ENCODE measurements around the gene SURF4. TPM values are rescaled to one million over a fixed set of nuclear protein-coding genes. Genes with fewer than 3 reads are reported as not detected.
A peak's percentile ranks its signal among the peaks of the same experiment; 100 is the strongest.

SURF4 gene
- total and polyA plus RNA-seq, 2 of the 13 experiments (the other 11 are each of a cell fraction or from before 2014, with no cell fraction given), result 220 to 265 TPM

DNA sequence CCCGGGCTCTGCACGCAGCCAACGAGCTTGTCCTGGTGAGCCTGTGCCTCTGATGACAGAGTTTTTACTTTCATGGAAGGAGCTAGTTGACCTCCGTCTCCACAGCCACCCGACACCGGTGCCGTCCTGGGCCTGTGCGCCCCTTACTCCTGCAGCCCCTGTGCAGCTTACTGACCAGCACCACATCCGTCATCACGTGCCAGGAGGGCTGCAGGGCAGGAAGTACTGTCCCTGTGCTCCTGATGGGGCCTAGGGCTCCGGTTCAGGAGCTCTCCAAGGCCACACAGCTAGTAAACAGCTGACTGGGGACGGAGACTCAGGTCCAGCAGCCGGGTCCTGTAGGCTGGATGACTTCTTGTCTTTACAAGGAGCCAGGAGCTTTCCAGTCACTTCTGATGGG, 10.5 kb upstream of the SURF4 start (continued):
- no peak for TF ChIP-seq CREM (IDR thresholded peaks at IDR 0.05)
- TF ChIP-seq CREM (CRISPR knock-in tag; IDR thresholded peaks at IDR 0.05), result no peak
- TF ChIP-seq ZNF879 (CRISPR knock-in tag; IDR thresholded peaks at IDR 0.05), result no peak
- no peak for TF ChIP-seq MAFF (IDR thresholded peaks at IDR 0.05; ENCODE audit: low read depth, low read length)
- no peak for TF ChIP-seq ZFP36L1 (CRISPR knock-in tag; IDR thresholded peaks at IDR 0.05)
- TF ChIP-seq MYC (CRISPR knock-in tag; IDR thresholded peaks at IDR 0.05; ENCODE audit: borderline replicate concordance), result peak; percentile 71
- TF ChIP-seq, protein P1, sequence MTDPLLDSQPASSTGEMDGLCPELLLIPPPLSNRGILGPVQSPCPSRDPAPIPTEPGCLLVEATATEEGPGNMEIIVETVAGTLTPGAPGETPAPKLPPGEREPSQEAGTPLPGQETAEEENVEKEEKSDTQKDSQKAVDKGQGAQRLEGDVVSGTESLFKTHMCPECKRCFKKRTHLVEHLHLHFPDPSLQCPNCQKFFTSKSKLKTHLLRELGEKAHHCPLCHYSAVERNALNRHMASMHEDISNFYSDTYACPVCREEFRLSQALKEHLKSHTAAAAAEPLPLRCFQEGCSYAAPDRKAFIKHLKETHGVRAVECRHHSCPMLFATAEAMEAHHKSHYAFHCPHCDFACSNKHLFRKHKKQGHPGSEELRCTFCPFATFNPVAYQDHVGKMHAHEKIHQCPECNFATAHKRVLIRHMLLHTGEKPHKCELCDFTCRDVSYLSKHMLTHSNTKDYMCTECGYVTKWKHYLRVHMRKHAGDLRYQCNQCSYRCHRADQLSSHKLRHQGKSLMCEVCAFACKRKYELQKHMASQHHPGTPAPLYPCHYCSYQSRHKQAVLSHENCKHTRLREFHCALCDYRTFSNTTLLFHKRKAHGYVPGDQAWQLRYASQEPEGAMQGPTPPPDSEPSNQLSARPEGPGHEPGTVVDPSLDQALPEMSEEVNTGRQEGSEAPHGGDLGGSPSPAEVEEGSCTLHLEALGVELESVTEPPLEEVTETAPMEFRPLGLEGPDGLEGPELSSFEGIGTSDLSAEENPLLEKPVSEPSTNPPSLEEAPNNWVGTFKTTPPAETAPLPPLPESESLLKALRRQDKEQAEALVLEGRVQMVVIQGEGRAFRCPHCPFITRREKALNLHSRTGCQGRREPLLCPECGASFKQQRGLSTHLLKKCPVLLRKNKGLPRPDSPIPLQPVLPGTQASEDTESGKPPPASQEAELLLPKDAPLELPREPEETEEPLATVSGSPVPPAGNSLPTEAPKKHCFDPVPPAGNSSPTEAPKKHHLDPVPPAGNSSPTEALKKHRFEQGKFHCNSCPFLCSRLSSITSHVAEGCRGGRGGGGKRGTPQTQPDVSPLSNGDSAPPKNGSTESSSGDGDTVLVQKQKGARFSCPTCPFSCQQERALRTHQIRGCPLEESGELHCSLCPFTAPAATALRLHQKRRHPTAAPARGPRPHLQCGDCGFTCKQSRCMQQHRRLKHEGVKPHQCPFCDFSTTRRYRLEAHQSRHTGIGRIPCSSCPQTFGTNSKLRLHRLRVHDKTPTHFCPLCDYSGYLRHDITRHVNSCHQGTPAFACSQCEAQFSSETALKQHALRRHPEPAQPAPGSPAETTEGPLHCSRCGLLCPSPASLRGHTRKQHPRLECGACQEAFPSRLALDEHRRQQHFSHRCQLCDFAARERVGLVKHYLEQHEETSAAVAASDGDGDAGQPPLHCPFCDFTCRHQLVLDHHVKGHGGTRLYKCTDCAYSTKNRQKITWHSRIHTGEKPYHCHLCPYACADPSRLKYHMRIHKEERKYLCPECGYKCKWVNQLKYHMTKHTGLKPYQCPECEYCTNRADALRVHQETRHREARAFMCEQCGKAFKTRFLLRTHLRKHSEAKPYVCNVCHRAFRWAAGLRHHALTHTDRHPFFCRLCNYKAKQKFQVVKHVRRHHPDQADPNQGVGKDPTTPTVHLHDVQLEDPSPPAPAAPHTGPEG (CRISPR knock-in tag; IDR thresholded peaks at IDR 0.05), result no peak
- TF ChIP-seq ASH2L (IDR thresholded peaks at IDR 0.05; ENCODE audit: insufficient read length, low read depth, low read length), result no peak
- TF ChIP-seq XBP1 (CRISPR knock-in tag; IDR thresholded peaks at IDR 0.05), result no peak
- peak; percentile 72 for TF ChIP-seq GABPB1 (CRISPR knock-in tag; IDR thresholded peaks at IDR 0.05)
- TF ChIP-seq, protein P2, sequence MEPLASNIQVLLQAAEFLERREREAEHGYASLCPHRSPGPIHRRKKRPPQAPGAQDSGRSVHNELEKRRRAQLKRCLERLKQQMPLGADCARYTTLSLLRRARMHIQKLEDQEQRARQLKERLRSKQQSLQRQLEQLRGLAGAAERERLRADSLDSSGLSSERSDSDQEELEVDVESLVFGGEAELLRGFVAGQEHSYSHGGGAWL (CRISPR knock-in tag; IDR thresholded peaks at IDR 0.05), result no peak
- no peak for TF ChIP-seq TEAD3 (CRISPR knock-in tag; optimal IDR thresholded peaks at IDR 0.05; ENCODE audit: borderline replicate concordance)
- no peak; the same call in 1 of the 2 replicates for TF ChIP-seq DNMT1 (CRISPR knock-in tag; IDR thresholded peaks at IDR 0.05)
- no peak for TF ChIP-seq GPN1 (CRISPR knock-in tag; IDR thresholded peaks at IDR 0.05; ENCODE audit: borderline replicate concordance)
- TF ChIP-seq THYN1 (CRISPR knock-in tag; IDR thresholded peaks at IDR 0.05; ENCODE audit: borderline replicate concordance, low read depth), result no peak
- TF ChIP-seq, protein P3, sequence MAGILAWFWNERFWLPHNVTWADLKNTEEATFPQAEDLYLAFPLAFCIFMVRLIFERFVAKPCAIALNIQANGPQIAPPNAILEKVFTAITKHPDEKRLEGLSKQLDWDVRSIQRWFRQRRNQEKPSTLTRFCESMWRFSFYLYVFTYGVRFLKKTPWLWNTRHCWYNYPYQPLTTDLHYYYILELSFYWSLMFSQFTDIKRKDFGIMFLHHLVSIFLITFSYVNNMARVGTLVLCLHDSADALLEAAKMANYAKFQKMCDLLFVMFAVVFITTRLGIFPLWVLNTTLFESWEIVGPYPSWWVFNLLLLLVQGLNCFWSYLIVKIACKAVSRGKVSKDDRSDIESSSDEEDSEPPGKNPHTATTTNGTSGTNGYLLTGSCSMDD (CRISPR knock-in tag; IDR thresholded peaks at IDR 0.05), result no peak
- TF ChIP-seq KAT7 (CRISPR knock-in tag; IDR thresholded peaks at IDR 0.05; ENCODE audit: borderline replicate concordance), result no peak
- TF ChIP-seq, protein P4, sequence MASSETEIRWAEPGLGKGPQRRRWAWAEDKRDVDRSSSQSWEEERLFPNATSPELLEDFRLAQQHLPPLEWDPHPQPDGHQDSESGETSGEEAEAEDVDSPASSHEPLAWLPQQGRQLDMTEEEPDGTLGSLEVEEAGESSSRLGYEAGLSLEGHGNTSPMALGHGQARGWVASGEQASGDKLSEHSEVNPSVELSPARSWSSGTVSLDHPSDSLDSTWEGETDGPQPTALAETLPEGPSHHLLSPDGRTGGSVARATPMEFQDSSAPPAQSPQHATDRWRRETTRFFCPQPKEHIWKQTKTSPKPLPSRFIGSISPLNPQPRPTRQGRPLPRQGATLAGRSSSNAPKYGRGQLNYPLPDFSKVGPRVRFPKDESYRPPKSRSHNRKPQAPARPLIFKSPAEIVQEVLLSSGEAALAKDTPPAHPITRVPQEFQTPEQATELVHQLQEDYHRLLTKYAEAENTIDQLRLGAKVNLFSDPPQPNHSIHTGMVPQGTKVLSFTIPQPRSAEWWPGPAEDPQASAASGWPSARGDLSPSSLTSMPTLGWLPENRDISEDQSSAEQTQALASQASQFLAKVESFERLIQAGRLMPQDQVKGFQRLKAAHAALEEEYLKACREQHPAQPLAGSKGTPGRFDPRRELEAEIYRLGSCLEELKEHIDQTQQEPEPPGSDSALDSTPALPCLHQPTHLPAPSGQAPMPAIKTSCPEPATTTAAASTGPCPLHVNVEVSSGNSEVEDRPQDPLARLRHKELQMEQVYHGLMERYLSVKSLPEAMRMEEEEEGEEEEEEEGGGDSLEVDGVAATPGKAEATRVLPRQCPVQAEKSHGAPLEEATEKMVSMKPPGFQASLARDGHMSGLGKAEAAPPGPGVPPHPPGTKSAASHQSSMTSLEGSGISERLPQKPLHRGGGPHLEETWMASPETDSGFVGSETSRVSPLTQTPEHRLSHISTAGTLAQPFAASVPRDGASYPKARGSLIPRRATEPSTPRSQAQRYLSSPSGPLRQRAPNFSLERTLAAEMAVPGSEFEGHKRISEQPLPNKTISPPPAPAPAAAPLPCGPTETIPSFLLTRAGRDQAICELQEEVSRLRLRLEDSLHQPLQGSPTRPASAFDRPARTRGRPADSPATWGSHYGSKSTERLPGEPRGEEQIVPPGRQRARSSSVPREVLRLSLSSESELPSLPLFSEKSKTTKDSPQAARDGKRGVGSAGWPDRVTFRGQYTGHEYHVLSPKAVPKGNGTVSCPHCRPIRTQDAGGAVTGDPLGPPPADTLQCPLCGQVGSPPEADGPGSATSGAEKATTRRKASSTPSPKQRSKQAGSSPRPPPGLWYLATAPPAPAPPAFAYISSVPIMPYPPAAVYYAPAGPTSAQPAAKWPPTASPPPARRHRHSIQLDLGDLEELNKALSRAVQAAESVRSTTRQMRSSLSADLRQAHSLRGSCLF (CRISPR knock-in tag; IDR thresholded peaks at IDR 0.05; ENCODE audit: borderline replicate concordance), result no peak
- no peak for TF ChIP-seq ETV6 (CRISPR knock-in tag; conservative IDR thresholded peaks at IDR 0.05)
- TF ChIP-seq RAD51 (IDR thresholded peaks at IDR 0.05; ENCODE audit: borderline replicate concordance), result no peak
- no peak for TF ChIP-seq SMARCC2 (IDR thresholded peaks at IDR 0.05)
